HG03103 (cell line): ENCODE data around the gene RRAGD.

Experiments used
- ATAC-seq: cut with Tn5 transposase; IDR thresholded peaks from one replicate; pipeline ENCODE4 v1.9.1; 2021; ENCODE audit warnings: low read depth; ENCODE audit not compliant: unreplicated experiment

The RRAGD gene

GRCh38 chr6:89350281-89350966, 61.6 kb downstream of the RRAGD start:
- peak; percentile 40 for ATAC-seq

- ATAC-seq: no peak
Observed at GRCh38 chr6:89348372-89348771, 63.7 kb downstream of the RRAGD start.

- no peak for ATAC-seq
Observed at GRCh38 chr6:89347825-89348224, 64.2 kb downstream of the RRAGD start.

GRCh38 chr6:89346433-89346832, 65.6 kb downstream of the RRAGD start:
- ATAC-seq: no peak

GRCh38 chr6:89339565-89339964, 72.5 kb downstream of the RRAGD start:
- no peak for ATAC-seq

GRCh38 chr6:89335164-89335563, 76.9 kb downstream of the RRAGD start:
- ATAC-seq: no peak

- ATAC-seq: no peak
Observed at GRCh38 chr6:89330910-89331309, 81.2 kb downstream of the RRAGD start.

GRCh38 chr6:89328976-89329375, 83.1 kb downstream of the RRAGD start:
- ATAC-seq: no peak

GRCh38 chr6:89324304-89324703, 87.8 kb downstream of the RRAGD start:
- no peak for ATAC-seq

GRCh38 chr6:89323511-89323971, 88.5 kb downstream of the RRAGD start:
- ATAC-seq: no peak

- peak; percentile 36 for ATAC-seq
Observed at GRCh38 chr6:89321131-89321970, 90.7 kb downstream of the RRAGD start.

- ATAC-seq: no peak
Observed at GRCh38 chr6:89320012-89320559, 92.0 kb downstream of the RRAGD start.

GRCh38 chr6:89317067-89317466, 95.0 kb downstream of the RRAGD start:
- ATAC-seq: no peak

GRCh38 chr6:89315249-89315885, 96.7 kb downstream of the RRAGD start, which contains the start of gene GABRR2:
GABRR2 (minus strand) TSS chr6:89315299; CDS start chr6:89315165, 134 bp downstream.
- ATAC-seq: no peak

- ATAC-seq: no peak
Observed at GRCh38 chr6:89314692-89315091, 97.4 kb downstream of the RRAGD start.
